ENCODE measurements around the gene CHRNA4. TPM values are rescaled to one million over a fixed set of nuclear protein-coding genes. Genes with fewer than 3 reads are reported as not detected.
A peak's percentile ranks its signal among the peaks of the same experiment; 100 is the strongest.

Gene CHRNA4
- total RNA-seq, 3 donors from 2014 or later: not detected

DNA sequence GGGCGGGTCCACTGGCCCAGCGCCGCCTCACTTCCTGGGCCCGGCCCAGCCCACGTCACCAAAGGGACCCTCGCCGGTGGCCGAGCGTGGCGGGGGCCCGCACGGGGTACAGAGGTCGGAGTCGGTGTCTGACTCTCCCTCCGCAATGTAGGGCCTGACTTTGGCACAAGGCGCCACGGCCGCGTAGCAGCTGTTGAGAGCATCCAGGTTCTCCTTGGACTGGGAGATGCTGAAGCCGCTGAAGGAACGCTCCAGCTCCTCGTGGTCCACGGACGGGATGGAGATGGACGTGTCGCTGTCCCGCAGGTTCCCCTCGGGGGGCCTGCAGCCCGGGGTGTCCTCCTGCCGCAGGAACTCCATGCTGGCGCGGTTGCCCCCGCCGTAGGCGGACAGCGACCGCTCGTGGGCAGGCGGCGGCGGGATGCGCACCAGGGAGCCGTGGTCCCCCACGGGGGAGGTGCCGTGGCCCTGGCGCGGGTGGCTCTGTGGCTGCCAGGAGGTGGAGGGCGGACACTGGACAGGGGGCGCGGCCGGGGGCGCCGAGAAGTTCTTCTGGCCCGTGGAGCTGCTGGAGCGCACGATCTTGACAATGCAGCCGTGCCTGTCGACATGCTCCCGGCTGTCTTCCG lies 45.6 kb upstream of the CHRNA4 start:
- no peak overlapping the region for H3K4me3 ChIP-seq
- TF ChIP-seq, protein P1, sequence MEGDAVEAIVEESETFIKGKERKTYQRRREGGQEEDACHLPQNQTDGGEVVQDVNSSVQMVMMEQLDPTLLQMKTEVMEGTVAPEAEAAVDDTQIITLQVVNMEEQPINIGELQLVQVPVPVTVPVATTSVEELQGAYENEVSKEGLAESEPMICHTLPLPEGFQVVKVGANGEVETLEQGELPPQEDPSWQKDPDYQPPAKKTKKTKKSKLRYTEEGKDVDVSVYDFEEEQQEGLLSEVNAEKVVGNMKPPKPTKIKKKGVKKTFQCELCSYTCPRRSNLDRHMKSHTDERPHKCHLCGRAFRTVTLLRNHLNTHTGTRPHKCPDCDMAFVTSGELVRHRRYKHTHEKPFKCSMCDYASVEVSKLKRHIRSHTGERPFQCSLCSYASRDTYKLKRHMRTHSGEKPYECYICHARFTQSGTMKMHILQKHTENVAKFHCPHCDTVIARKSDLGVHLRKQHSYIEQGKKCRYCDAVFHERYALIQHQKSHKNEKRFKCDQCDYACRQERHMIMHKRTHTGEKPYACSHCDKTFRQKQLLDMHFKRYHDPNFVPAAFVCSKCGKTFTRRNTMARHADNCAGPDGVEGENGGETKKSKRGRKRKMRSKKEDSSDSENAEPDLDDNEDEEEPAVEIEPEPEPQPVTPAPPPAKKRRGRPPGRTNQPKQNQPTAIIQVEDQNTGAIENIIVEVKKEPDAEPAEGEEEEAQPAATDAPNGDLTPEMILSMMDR (IDR thresholded peaks at IDR 0.05): no peak
- ATAC-seq (no peak), DNase-seq (no peak)
- H3K9me3 ChIP-seq: no peaks in the 10 kb centered on the region
- no peaks in the 10 kb centered on the region for H3K4me1 ChIP-seq (ENCODE audit: low read depth)
- intact Hi-C loops (cut with DNase I, micrococcal nuclease): no loop called here
- H3K36me3 ChIP-seq (ENCODE audit: low read depth): no peaks in the 10 kb centered on the region

DNA sequence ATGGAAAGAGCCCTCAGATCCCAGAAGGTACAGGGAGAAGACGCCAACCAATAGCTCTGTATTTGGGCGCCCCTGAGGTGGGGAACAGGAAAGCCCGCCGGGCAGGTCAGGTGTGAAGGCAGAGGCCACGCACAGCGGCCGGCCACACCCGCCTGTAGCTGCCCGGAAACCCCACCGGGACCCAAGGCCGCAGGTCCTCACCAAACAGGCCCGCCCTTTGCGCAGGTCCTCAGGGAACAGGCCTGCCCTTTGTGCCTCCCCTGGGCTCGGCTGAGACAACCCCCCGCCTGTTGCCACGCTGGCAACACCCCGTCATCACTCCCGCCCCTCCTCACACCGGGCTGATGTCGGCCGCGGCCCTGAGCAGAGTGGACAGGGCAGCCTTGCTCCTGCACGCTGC lies 44.9 kb upstream of the CHRNA4 start:
- Histone ChIP-seq H3K4me3 (no peak overlapping the region), H3K4me1 (ENCODE audit: low read depth) (no peaks in the 10 kb centered on the region), H3K9me3 (no peaks in the 10 kb centered on the region), H3K36me3 (ENCODE audit: low read depth) (no peaks in the 10 kb centered on the region)
- TF ChIP-seq, protein P1 (IDR thresholded peaks at IDR 0.05): no peak
- intact Hi-C loops (cut with DNase I, micrococcal nuclease): no loop called here
- ATAC-seq (peak; percentile 5), DNase-seq (no peak)

DNA sequence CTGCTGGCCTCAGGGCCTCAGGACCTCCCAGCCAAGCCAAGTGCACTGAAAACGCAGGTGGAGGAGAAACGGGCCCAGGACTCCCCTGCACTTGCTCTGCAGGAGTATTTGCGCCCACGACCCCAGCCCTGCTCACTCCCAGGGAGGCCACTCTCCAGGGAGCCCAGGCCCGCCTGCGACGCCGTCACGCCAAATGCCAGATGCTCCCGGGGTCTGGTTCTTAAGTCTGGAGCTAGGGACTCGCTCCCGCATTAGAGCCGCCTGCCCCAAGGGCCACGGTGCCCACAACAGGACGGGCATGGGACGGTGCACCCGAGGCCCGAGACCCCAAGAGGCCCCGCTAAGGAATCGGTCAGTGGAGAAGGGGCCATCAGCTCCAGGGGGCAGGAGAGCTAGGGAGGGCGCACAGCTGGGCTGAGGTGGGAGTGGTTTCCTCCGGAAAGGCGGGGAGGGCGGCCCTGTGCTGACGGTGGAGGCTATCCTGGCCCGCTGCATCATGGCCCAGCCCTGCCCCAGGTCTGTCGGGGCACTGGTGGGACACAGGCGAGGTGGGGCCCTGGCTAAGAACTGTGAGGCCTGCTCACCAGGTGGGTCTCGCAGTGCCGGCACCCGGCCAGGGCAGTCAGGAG lies 44.1 kb upstream of the CHRNA4 start:
- H3K9me3 ChIP-seq: no peaks in the 10 kb centered on the region
- intact Hi-C loops (cut with DNase I, micrococcal nuclease): no loop called here
- DNase-seq (no peak), ATAC-seq (no peak)
- no peaks in the 10 kb centered on the region for H3K36me3 ChIP-seq (ENCODE audit: low read depth)
- TF ChIP-seq, protein P1 (IDR thresholded peaks at IDR 0.05): no peak
- no peaks in the 10 kb centered on the region for H3K4me1 ChIP-seq (ENCODE audit: low read depth)
- H3K4me3 ChIP-seq: no peak overlapping the region

DNA sequence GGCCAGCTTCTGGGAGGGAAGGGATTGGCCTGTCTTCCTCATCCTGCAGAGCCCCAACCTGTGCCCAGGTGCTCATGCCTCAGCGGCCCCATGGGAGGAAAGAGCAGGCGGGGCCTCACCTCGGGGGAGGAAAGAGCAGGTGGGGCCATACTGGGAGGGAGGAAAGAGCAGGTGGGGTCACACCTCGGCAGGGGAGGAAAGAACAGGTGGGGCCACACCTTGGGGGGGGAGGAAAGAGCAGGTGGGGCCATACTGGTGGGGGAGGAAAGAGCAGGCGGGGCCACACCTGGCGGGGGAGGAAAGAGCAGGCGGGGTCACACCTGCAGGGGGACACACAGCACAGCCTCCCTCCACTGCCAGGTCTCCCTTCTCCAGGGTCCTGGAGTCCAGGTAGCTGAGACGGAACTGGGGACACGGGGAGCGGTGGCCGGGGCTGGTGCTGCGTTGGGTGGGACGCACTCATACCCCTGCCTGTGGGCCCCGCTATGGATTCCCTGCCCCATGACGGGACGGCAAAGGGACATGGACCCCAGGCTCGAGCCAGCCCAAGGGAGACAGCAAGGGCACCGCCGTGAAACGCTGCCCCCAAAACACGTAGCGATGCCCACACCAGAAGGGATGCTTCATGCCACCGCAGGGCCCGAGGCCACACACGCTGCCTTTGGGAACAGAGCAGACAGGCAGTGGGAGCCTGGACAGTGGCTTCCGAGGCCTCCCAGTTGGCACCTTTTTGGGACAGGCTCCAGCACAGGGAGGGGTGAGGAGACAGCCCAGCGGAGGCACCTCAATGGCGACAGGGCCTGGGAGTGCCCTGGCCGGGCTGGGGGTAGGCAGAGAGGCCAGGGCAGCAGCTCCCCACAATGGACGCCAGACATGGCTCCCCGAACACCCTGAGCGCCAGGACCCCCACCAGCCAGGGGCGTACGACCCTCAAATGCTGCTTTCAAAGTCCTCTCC lies 43.3 kb upstream of the CHRNA4 start:
- ATAC-seq (peak; percentile 62), DNase-seq (peak in 1 of 3 donors; percentile 42)
- H3K36me3 ChIP-seq (ENCODE audit: low read depth): no peaks in the 10 kb centered on the region

DNA sequence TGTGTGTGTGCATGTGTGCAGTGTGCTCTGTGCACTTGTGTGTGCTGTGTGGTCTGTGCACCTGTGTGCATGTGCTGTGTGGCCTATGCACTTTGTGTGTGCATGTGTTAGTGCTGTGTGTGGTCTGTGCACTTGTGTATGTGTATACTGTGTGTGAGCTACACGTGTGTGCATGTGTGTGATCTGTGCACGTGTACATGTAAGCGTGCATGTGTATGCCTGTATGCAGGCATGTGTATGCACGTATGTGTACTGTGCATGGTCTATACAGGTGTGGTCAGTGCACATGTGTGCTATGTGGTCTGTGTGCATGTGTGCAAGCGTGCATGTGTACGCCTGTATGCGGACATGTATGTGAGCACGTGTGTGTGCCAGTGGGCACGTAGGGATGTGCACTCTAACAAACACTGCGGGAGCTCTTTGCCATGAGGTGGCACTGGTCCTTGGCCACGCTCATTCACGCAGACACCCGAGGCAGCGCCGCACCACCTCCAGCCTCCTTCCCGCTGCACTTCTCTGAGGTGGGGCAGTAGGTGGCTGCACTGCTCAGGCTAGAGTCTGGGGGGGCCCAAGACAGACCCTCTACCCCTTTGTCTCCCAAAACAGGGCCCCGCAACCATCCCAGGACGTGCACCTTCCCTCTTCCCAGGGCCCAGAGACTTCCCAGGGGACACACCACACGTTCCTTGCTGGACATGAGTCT lies 42.4 kb upstream of the CHRNA4 start:
- Histone ChIP-seq H3K36me3 (ENCODE audit: low read depth) (no peaks in the 10 kb centered on the region), H3K4me3 (no peak overlapping the region), H3K9me3 (no peaks in the 10 kb centered on the region), H3K4me1 (ENCODE audit: low read depth) (no peaks in the 10 kb centered on the region)
- ATAC-seq (no peak), DNase-seq (no peak)
- intact Hi-C loops (cut with DNase I, micrococcal nuclease): no loop called here
- TF ChIP-seq, protein P1 (IDR thresholded peaks at IDR 0.05): no peak

More for the DNA sequence above, 43.3 kb upstream of the CHRNA4 start:
- Histone ChIP-seq H3K9me3 (no peaks in the 10 kb centered on the region), H3K4me1 (ENCODE audit: low read depth) (no peaks in the 10 kb centered on the region), H3K4me3 (no peak overlapping the region)
- TF ChIP-seq, protein P1 (IDR thresholded peaks at IDR 0.05): no peak
- intact Hi-C loops (cut with DNase I, micrococcal nuclease): no loop called here

Data from mucosa of descending colon (tissue), 3 donors.